A549 (cell line): ENCODE data around the gene P4HB.

Experiments used
- CBX8 ChIP-seq: fragments of 200-600 bp; sonication (generic); IDR thresholded peaks from 2 replicates; pipeline ENCODE4 v1.6.1; 2016
- CTCF ChIP-seq: fragments of >200 bp; sonication (Bioruptor Twin); formaldehyde crosslinking; IDR thresholded peaks from 3 replicates; pipeline ENCODE4 v1.5.1; 2016
- JUNB ChIP-seq: fragments of >200 bp; sonication (Bioruptor Twin); formaldehyde crosslinking; IDR thresholded peaks from 2 replicates; pipeline ENCODE4 v1.6.1; 2016
- MAZ ChIP-seq: fragments of 150-350 bp; IDR thresholded peaks from 2 replicates; pipeline ENCODE4 v1.6.1; 2014; ENCODE audit warnings: antibody characterized with exemption, low read depth, low read length, borderline replicate concordance
- MYC ChIP-seq: IDR thresholded peaks from 2 replicates; pipeline ENCODE4 v1.6.1; 2012; ENCODE audit warnings: mild to moderate bottlenecking, inconsistent platforms, low read length, improper control_type of control experiment, borderline replicate concordance
- POLR2A ChIP-seq: IDR thresholded peaks from 2 replicates; pipeline ENCODE4 v1.6.1; 2012; ENCODE audit warnings: mild to moderate bottlenecking, low read length
- RAD21 ChIP-seq, 2 experiments: fragments of >200 bp in 1 of 2; sonication (Bioruptor Twin) in 1 of 2; formaldehyde crosslinking in 1 of 2; IDR thresholded peaks in 1 of 2; conservative IDR thresholded peaks in 1 of 2; 2 replicates in 1 of 2; 3 replicates in 1 of 2; pipeline ENCODE4 v1.6.1; 2012 to 2018; ENCODE audit warnings: inconsistent platforms in 1 of 2
- RCOR1 ChIP-seq: fragments of 150-350 bp; IDR thresholded peaks from 2 replicates; pipeline ENCODE4 v1.6.1; 2014; ENCODE audit warnings: antibody characterized with exemption, low read length, low read depth
- TF ChIP-seq, protein P1 (sequence below): fragments of 200-600 bp; sonication (generic); IDR thresholded peaks from 2 replicates; pipeline ENCODE4 v1.6.1; 2016; ENCODE audit warnings: antibody characterized with exemption, mild to moderate bottlenecking, moderate library complexity

DNA sequence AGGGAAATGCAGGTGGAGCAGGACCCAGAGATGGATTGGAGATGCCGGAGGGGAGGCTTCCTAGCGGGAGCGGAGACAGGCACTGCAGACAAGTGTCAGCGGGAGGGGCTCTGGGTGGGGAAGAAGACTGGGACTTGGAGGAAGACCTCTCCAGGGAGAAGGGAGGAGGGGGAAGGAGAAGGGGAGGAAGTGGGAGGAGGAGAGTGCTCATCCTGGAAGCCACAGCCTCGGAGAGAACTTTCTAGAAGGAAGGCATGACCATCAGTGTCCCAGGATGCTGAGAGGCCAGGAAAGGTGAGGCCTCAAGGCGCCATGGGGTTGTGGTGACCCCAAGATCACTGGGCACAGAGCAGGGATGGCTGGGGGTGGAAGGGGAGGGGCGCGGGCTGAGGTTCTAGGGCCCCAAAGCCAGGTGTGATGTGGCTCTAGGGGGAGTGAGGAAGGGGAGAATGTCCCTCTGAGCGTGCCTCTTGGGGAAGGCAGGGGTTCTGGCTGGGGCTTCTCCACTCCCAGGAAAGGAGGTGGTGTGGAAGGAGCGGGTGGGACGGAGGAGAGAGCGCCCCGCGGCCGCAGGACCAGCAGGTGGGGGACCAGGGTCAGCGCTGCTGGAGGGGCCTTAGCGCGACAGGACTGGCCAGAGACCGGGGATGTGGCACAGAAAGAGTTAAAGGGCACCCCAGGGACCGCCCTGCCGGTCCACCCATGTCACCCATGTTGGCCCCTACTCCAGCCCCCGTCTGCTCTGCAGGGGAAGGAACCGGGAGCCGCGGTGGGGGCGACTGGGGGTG is 57.3 kb downstream of the P4HB start:
- TF ChIP-seq JUNB (no peak), CTCF (no peak), POLR2A (no peak), RAD21 (conservative IDR thresholded peaks at IDR 0.05 in 1 of 2, IDR thresholded peaks at IDR 0.05 in 1 of 2) (no peak), MYC (no peak), CBX8 (no peak), MAZ (no peak), RCOR1 (no peak)
- TF ChIP-seq, protein P1, sequence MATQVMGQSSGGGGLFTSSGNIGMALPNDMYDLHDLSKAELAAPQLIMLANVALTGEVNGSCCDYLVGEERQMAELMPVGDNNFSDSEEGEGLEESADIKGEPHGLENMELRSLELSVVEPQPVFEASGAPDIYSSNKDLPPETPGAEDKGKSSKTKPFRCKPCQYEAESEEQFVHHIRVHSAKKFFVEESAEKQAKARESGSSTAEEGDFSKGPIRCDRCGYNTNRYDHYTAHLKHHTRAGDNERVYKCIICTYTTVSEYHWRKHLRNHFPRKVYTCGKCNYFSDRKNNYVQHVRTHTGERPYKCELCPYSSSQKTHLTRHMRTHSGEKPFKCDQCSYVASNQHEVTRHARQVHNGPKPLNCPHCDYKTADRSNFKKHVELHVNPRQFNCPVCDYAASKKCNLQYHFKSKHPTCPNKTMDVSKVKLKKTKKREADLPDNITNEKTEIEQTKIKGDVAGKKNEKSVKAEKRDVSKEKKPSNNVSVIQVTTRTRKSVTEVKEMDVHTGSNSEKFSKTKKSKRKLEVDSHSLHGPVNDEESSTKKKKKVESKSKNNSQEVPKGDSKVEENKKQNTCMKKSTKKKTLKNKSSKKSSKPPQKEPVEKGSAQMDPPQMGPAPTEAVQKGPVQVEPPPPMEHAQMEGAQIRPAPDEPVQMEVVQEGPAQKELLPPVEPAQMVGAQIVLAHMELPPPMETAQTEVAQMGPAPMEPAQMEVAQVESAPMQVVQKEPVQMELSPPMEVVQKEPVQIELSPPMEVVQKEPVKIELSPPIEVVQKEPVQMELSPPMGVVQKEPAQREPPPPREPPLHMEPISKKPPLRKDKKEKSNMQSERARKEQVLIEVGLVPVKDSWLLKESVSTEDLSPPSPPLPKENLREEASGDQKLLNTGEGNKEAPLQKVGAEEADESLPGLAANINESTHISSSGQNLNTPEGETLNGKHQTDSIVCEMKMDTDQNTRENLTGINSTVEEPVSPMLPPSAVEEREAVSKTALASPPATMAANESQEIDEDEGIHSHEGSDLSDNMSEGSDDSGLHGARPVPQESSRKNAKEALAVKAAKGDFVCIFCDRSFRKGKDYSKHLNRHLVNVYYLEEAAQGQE: no peak
